ENCODE results near the gene SLC25A17.

SLC25A17 gene

GRCh38 chr22:40813912-40814315, 5.2 kb downstream of the SLC25A17 start:
- no peak overlapping the region for H3K4me3 ChIP-seq (ENCODE audit: low read depth, low read length)
- peaks cover 2% of the 10 kb centered on the region for H3K4me1 ChIP-seq (ENCODE audit: control insufficient read depth, insufficient read depth, low read length)
- H3K9ac ChIP-seq (ENCODE audit: low read depth, low read length): no peak overlapping the region
- no peaks in the 10 kb centered on the region for H3K9me3 ChIP-seq (ENCODE audit: control insufficient read depth, insufficient read depth, low read length)
- H3K36me3 ChIP-seq (ENCODE audit: control insufficient read depth, insufficient read depth, low read length): no peaks in the 10 kb centered on the region
- H3K27me3 ChIP-seq (ENCODE audit: control insufficient read depth, insufficient read depth, low read length): no peaks in the 10 kb centered on the region

GRCh38 chr22:40808018-40808841, 10.9 kb downstream of the SLC25A17 start:
- Histone ChIP-seq H3K9me3 (ENCODE audit: control insufficient read depth, insufficient read depth, low read length) (no peaks in the 10 kb centered on the region), H3K4me1 (ENCODE audit: control insufficient read depth, insufficient read depth, low read length) (no peaks in the 10 kb centered on the region), H3K9ac (ENCODE audit: low read depth, low read length) (no peak overlapping the region), H3K36me3 (ENCODE audit: control insufficient read depth, insufficient read depth, low read length) (no peaks in the 10 kb centered on the region), H3K4me3 (ENCODE audit: low read depth, low read length) (no peak overlapping the region), H3K27me3 (ENCODE audit: control insufficient read depth, insufficient read depth, low read length) (no peaks in the 10 kb centered on the region)

GRCh38 chr22:40806711-40807110, 12.4 kb downstream of the SLC25A17 start:
- no peak overlapping the region for H3K4me3 ChIP-seq (ENCODE audit: low read depth, low read length)
- H3K36me3 ChIP-seq (ENCODE audit: control insufficient read depth, insufficient read depth, low read length): no peaks in the 10 kb centered on the region
- H3K4me1 ChIP-seq (ENCODE audit: control insufficient read depth, insufficient read depth, low read length): no peaks in the 10 kb centered on the region
- no peaks in the 10 kb centered on the region for H3K27me3 ChIP-seq (ENCODE audit: control insufficient read depth, insufficient read depth, low read length)
- no peaks in the 10 kb centered on the region for H3K9me3 ChIP-seq (ENCODE audit: control insufficient read depth, insufficient read depth, low read length)
- H3K9ac ChIP-seq (ENCODE audit: low read depth, low read length): no peak overlapping the region

DNA sequence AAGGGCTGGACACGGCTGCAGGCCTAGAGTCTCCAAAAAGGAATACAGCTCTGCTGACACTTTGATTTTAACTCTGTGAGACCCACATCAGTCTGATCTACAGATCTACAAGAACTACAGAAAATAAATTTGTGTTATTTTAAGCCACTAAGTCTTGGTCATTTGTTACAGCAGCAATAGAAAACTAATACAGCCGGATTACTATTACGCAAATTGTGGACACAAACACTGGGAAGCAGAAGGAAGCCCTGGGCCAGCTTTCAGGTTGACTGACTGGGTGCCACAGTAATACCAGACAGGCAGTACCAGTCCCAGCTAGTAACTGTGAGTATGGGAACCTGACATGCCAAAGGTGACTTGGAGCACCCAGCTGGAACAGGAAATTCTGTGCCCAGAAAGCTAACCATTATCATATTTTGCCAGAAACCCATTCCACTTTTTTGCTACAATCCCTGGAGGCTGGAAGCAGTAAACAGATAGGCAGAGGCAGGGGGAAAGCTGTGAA, 13.4 kb downstream of the SLC25A17 start:
- Histone ChIP-seq H3K9ac (ENCODE audit: low read depth, low read length) (no peak overlapping the region), H3K27me3 (ENCODE audit: control insufficient read depth, insufficient read depth, low read length) (no peaks in the 10 kb centered on the region), H3K4me1 (ENCODE audit: control insufficient read depth, insufficient read depth, low read length) (no peaks in the 10 kb centered on the region), H3K36me3 (ENCODE audit: control insufficient read depth, insufficient read depth, low read length) (no peaks in the 10 kb centered on the region), H3K4me3 (ENCODE audit: low read depth, low read length) (no peak overlapping the region), H3K9me3 (ENCODE audit: control insufficient read depth, insufficient read depth, low read length) (no peaks in the 10 kb centered on the region)

- H3K4me1 ChIP-seq (ENCODE audit: control insufficient read depth, insufficient read depth, low read length): no peaks in the 10 kb centered on the region
- H3K9ac ChIP-seq (ENCODE audit: low read depth, low read length): no peak overlapping the region
- no peaks in the 10 kb centered on the region for H3K27me3 ChIP-seq (ENCODE audit: control insufficient read depth, insufficient read depth, low read length)
- no peak overlapping the region for H3K4me3 ChIP-seq (ENCODE audit: low read depth, low read length)
- H3K9me3 ChIP-seq (ENCODE audit: control insufficient read depth, insufficient read depth, low read length): no peaks in the 10 kb centered on the region
- no peaks in the 10 kb centered on the region for H3K36me3 ChIP-seq (ENCODE audit: control insufficient read depth, insufficient read depth, low read length)
These were observed 13.9 kb downstream of the SLC25A17 start for GRCh38 chr22:40805239-40805638.

GRCh38 chr22:40803321-40803720, 15.8 kb downstream of the SLC25A17 start:
- H3K9me3 ChIP-seq (ENCODE audit: control insufficient read depth, insufficient read depth, low read length): no peaks in the 10 kb centered on the region
- no peaks in the 10 kb centered on the region for H3K27me3 ChIP-seq (ENCODE audit: control insufficient read depth, insufficient read depth, low read length)
- no peak overlapping the region for H3K9ac ChIP-seq (ENCODE audit: low read depth, low read length)
- no peak overlapping the region for H3K4me3 ChIP-seq (ENCODE audit: low read depth, low read length)
- no peaks in the 10 kb centered on the region for H3K4me1 ChIP-seq (ENCODE audit: control insufficient read depth, insufficient read depth, low read length)
- H3K36me3 ChIP-seq (ENCODE audit: control insufficient read depth, insufficient read depth, low read length): no peaks in the 10 kb centered on the region

DNA sequence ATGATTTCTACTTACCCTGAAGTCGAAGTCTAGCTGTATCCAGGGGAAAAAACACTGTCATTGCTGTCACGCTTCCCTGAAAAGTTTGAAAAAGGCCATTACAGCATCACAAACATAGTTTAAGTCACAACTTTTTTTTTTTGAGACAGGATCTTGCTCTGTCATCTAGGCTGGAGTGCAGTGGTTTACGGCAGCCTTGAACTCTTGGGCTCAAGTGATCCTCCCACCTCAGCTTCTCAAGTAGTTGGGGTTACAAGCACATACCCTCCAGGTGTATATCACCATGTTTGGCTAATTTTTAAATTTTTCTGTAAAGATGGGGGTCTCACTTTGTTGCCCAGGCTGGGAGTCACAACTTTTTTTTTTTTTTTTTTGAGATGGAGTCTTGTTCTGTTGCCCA, 20.1 kb downstream of the SLC25A17 start:
- Histone ChIP-seq H3K4me1 (ENCODE audit: control insufficient read depth, insufficient read depth, low read length) (no peaks in the 10 kb centered on the region), H3K36me3 (ENCODE audit: control insufficient read depth, insufficient read depth, low read length) (no peaks in the 10 kb centered on the region), H3K4me3 (ENCODE audit: low read depth, low read length) (no peak overlapping the region), H3K9me3 (ENCODE audit: control insufficient read depth, insufficient read depth, low read length) (no peaks in the 10 kb centered on the region), H3K27me3 (ENCODE audit: control insufficient read depth, insufficient read depth, low read length) (no peaks in the 10 kb centered on the region), H3K9ac (ENCODE audit: low read depth, low read length) (no peak overlapping the region)

DNA sequence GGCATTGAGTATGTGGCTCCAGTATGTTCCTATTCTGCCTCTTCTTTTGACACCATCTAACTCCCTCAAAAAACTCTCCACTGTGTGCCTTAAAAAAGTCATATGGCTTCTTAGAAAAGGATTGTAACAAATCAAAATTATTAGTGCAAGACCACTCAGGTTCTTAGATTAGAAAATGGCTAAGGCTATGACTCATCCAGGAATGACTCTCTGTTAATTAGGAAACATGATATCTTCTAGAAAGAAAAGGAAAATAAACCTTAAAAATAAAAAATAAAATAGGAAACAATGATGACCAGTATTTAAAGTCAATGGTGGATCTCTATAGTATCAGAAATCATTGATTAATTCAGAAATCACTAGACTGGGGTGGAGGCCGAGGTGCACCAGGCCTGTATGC, 21.7 kb downstream of the SLC25A17 start:
- Histone ChIP-seq H3K36me3 (ENCODE audit: control insufficient read depth, insufficient read depth, low read length) (no peaks in the 10 kb centered on the region), H3K4me3 (ENCODE audit: low read depth, low read length) (no peak overlapping the region), H3K27me3 (ENCODE audit: control insufficient read depth, insufficient read depth, low read length) (no peaks in the 10 kb centered on the region), H3K9me3 (ENCODE audit: control insufficient read depth, insufficient read depth, low read length) (no peaks in the 10 kb centered on the region), H3K4me1 (ENCODE audit: control insufficient read depth, insufficient read depth, low read length) (no peaks in the 10 kb centered on the region), H3K9ac (ENCODE audit: low read depth, low read length) (no peak overlapping the region)

DNA sequence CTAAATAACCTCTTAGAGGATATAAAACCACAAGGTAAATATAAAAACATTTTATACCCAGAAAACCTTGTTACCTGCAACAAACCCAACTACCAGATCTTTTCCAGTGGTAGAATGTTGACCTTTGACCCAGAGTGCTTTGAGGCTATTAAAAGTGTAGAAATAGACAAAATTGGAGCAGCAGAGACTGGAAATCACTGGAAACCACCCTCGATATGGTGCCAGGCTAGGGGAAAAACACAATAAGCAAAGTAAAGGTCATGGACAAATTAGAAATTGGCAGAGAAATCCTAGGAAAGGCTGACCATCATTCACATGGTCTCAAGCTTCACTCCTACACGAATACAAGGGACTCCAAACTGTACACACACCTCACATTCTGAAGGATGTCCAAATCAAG, 26.7 kb downstream of the SLC25A17 start:
- Histone ChIP-seq H3K9ac (ENCODE audit: low read depth, low read length) (no peak overlapping the region), H3K4me3 (ENCODE audit: low read depth, low read length) (no peak overlapping the region), H3K27me3 (ENCODE audit: control insufficient read depth, insufficient read depth, low read length) (no peaks in the 10 kb centered on the region), H3K9me3 (ENCODE audit: control insufficient read depth, insufficient read depth, low read length) (no peaks in the 10 kb centered on the region), H3K36me3 (ENCODE audit: control insufficient read depth, insufficient read depth, low read length) (no peaks in the 10 kb centered on the region), H3K4me1 (ENCODE audit: control insufficient read depth, insufficient read depth, low read length) (no peaks in the 10 kb centered on the region)

- Histone ChIP-seq H3K9me3 (ENCODE audit: control insufficient read depth, insufficient read depth, low read length) (no peaks in the 10 kb centered on the region), H3K4me3 (ENCODE audit: low read depth, low read length) (no peak overlapping the region), H3K36me3 (ENCODE audit: control insufficient read depth, insufficient read depth, low read length) (no peaks in the 10 kb centered on the region), H3K9ac (ENCODE audit: low read depth, low read length) (no peak overlapping the region), H3K27me3 (ENCODE audit: control insufficient read depth, insufficient read depth, low read length) (no peaks in the 10 kb centered on the region), H3K4me1 (ENCODE audit: control insufficient read depth, insufficient read depth, low read length) (no peaks in the 10 kb centered on the region)
These were observed 27.9 kb downstream of the SLC25A17 start for GRCh38 chr22:40791241-40791640.

- H3K9me3 ChIP-seq (ENCODE audit: control insufficient read depth, insufficient read depth, low read length): no peaks in the 10 kb centered on the region
- H3K36me3 ChIP-seq (ENCODE audit: control insufficient read depth, insufficient read depth, low read length): no peaks in the 10 kb centered on the region
- H3K4me1 ChIP-seq (ENCODE audit: control insufficient read depth, insufficient read depth, low read length): no peaks in the 10 kb centered on the region
- no peak overlapping the region for H3K9ac ChIP-seq (ENCODE audit: low read depth, low read length)
- H3K27me3 ChIP-seq (ENCODE audit: control insufficient read depth, insufficient read depth, low read length): no peaks in the 10 kb centered on the region
- H3K4me3 ChIP-seq (ENCODE audit: low read depth, low read length): no peak overlapping the region
These were observed 30.0 kb downstream of the SLC25A17 start for GRCh38 chr22:40789131-40789530.

- Histone ChIP-seq H3K36me3 (ENCODE audit: control insufficient read depth, insufficient read depth, low read length) (no peaks in the 10 kb centered on the region), H3K27me3 (ENCODE audit: control insufficient read depth, insufficient read depth, low read length) (no peaks in the 10 kb centered on the region), H3K4me1 (ENCODE audit: control insufficient read depth, insufficient read depth, low read length) (no peaks in the 10 kb centered on the region), H3K9ac (ENCODE audit: low read depth, low read length) (no peak overlapping the region), H3K4me3 (ENCODE audit: low read depth, low read length) (no peak overlapping the region), H3K9me3 (ENCODE audit: control insufficient read depth, insufficient read depth, low read length) (no peaks in the 10 kb centered on the region)
These were observed 36.6 kb downstream of the SLC25A17 start for GRCh38 chr22:40782521-40782920.
